ENCODE measurements around the gene MANSC4. TPM values are rescaled to one million over a fixed set of nuclear protein-coding genes. Genes with fewer than 3 reads are reported as not detected.

Gene MANSC4
- total RNA-seq (ENCODE audit: insufficient read depth, low replicate concordance): 3.9 TPM

- peak; percentile 84 for DNase-seq (ENCODE audit: low spot score)
These were observed at the start of gene MANSC4, which contains the start of gene KLHL42 for GRCh38 chr12:27779920-27780611. Gene MANSC4, minus strand, starts transcription at chr12:27780236. Its CDS starts 8,960 bp downstream, at chr12:27771276. Gene KLHL42, plus strand, starts transcription at chr12:27780233. Its CDS starts 98 bp downstream, at chr12:27780331.

GRCh38 chr12:27828196-27828595 lies 48.2 kb upstream of the MANSC4 start:
- no peak for DNase-seq (ENCODE audit: low spot score)

GRCh38 chr12:27826076-27826475 lies 46.0 kb upstream of the MANSC4 start:
- DNase-seq (ENCODE audit: low spot score): no peak

DNA sequence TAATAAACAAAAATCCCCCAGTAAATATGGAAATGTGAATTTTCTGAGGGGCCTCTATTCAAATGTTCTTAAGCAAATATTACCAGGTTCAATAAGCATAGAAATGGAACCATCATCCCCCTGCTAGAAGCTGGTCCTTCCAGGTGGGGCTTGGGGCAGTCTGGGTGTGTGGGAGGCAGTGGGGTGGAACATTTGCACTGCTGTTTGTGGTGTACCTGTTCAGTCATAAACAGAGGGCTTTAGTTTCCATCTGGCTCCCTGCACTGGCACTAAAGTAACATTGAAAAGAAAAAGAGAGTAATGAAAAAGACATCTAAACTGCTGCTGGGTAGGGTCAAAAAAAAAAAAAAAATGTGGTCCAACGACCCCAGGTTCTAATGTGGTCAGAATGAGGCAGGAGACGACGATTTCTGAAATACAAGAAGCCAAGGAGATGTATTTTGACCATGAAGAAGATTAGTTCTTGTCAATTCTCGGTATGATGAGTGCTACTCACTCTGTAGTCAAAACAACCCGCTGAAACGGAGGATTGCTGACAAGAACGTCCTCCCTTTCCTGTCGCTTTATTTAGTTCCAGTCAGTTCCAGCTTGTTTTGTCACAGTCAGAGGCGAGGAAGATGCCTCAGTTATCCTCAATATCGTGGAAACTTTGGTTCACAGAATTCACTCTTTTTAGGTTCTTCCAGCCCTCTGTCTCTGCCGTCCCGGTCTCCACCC lies 44.2 kb upstream of the MANSC4 start:
- DNase-seq (ENCODE audit: low spot score): no peak

DNA sequence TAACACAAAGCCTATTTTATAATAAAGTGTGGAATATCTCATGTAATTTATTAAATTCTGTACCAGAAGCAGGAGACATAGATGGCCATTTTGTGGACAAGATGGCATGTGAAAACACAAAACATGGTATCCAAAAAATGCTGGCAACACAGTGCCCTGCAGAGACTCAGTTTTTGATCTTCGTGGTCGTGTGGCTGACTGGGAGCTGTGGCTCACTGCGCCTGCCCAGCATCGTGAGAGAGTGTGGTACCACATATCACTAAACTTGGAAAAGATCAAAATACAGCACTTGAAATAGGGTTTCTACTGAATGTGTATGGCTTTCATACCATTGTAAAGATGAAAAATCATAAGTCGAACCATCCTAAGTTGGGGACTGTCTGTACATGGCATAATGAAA lies 43.0 kb upstream of the MANSC4 start:
- no peak for DNase-seq (ENCODE audit: low spot score)

GRCh38 chr12:27822076-27822712 lies 42.2 kb upstream of the MANSC4 start:
- no peak for DNase-seq (ENCODE audit: low spot score)

GRCh38 chr12:27821259-27821973 lies 41.4 kb upstream of the MANSC4 start:
- peak; percentile 80 for DNase-seq (ENCODE audit: low spot score)

GRCh38 chr12:27820564-27820963 lies 40.5 kb upstream of the MANSC4 start:
- no peak for DNase-seq (ENCODE audit: low spot score)

- DNase-seq (ENCODE audit: low spot score): no peak
These were observed 38.4 kb upstream of the MANSC4 start for GRCh38 chr12:27818401-27818918.

- DNase-seq (ENCODE audit: low spot score): no peak
These were observed 37.7 kb upstream of the MANSC4 start for GRCh38 chr12:27817766-27818165.

DNA sequence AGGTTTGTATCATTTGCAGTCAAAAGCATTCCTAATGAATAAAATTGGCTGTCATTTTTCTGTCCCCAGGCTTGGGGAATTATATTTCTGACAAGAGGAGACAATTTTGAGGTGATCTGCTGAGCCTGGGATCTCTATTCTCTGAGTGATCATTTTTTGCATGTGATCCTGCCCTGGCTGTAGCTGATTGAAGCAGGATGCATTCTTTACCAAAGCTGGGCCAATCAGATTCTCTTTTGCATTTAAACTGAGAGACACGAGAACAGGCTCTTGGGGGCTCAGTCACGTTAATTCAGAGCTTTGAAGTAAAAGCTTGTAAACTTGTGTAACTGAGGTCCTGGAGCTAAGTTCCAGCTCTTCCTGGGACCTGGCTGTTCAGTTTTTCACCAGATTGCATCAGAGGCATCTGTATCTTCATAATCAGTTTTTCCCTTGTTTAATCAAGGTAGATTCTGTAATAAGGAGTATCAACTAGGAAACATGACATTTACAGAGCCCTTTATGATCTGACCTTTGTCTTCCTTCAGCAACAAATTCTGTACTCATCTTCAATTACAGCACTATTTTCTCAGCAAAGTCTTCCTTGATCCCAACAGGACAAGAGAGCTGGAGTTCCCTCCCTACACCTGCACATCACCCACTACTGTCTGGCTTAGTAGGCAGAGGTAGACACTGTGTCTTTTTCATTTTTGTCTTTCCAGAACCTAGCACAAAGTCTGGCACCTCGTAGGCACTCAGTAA lies 35.0 kb upstream of the MANSC4 start:
- peak; percentile 21 for DNase-seq (ENCODE audit: low spot score)

GRCh38 chr12:27814411-27814810 lies 34.4 kb upstream of the MANSC4 start:
- DNase-seq (ENCODE audit: low spot score): no peak

GRCh38 chr12:27812502-27812901 lies 32.5 kb upstream of the MANSC4 start:
- no peak for DNase-seq (ENCODE audit: low spot score)

GRCh38 chr12:27810756-27811155 lies 30.7 kb upstream of the MANSC4 start:
- DNase-seq (ENCODE audit: low spot score): no peak

DNA sequence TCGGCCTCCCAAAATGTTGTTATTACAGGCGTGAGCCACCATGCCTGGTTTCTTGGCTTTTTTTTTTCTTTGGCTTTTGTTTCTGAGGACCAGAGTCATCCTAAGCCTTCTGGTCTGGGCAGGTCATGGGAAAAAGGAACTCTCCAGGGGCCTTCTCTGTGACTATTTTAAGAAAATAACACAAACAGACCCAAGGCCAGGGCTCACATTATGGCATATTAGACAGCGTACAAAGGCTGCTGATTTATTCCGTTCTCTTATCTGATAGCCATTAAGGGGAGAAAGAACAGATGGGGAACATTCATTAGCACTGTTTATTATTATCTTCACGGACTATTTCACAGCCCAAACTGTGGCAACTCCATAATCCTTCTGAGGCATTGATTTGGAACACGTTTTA lies 28.8 kb upstream of the MANSC4 start:
- no peak for DNase-seq (ENCODE audit: low spot score)

- DNase-seq (ENCODE audit: low spot score): no peak
These were observed 27.1 kb upstream of the MANSC4 start for GRCh38 chr12:27807063-27807703.

- no peak for DNase-seq (ENCODE audit: low spot score)
These were observed 26.2 kb upstream of the MANSC4 start for GRCh38 chr12:27806259-27806658.

DNA sequence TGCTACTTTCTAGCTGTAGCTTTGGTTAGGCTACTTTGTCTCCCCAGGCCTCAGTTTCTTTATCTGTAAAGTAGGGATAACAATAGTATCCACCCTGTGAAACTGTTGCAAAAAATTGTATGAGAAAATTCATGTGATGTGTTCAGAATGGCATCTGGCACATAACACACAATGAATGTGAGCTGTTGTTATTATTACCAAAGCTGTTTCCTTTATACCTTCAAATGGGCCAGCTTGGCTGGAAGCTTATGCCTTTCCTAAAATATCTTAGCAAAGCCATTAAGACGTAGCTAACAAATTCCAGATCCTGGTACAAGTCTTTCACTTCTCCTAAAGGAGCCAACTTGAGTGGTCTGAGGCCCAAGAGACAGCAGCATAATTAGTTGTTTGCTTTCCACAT lies 25.2 kb upstream of the MANSC4 start:
- DNase-seq (ENCODE audit: low spot score): no peak

- no peak for DNase-seq (ENCODE audit: low spot score)
These were observed 22.9 kb upstream of the MANSC4 start for GRCh38 chr12:27802936-27803335.

DNA sequence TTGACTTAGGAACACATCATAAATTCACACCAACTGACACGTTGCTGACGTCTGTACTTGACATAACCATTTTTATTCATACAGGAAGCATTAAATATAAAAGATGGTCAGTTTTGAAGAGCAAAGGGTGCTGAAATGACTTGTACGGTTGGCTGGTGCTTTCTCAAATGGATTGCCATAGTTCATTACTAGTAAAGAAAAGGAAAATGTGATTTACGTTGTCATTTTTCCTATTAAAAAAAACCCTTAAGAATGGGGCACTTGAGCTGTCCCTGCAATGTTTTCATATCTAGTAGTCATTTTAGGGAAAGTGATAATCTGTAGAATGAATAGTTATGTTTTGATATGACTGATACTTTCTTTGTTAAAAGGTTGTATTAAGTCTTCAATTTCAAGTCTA lies 22.5 kb upstream of the MANSC4 start:
- DNase-seq (ENCODE audit: low spot score): no peak

Measured in umbilical cord (tissue), 2 donors.